Stimulated activated naive CD4-positive, alpha-beta T cell treated with Interleukin-2 at 50 U/mL for 16 hours (primary cell): Measurements from ENCODE around the gene ANKRD44.
"Not testable (repeated sequence)": the region's sequence is repeated elsewhere in the genome, so short reads cannot be mapped to it uniquely, and the experiment has no call there.

Source experiments
- DNase-seq: peaks from one replicate; lab custom pipeline; 2025; lab: John Stamatoyannopoulos, UW

Gene ANKRD44

DNA sequence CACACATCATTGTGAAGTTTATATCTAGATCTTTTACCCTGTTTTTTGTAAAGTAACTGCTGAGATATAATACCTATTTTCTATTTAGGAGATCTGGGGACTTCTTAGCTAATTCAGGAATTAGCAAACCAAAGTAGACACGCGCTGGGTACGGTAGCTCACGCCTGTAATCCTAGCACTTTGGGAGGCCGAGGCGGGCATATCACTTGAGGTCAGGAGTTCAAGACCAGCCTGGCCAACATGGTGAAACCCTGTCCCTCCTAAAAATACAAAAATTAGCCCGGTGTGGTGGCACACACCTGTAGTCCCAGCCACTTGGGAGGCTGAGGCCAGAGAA, 23.0 kb downstream of the ANKRD44 start:
- not testable (repeated sequence) for DNase-seq

DNA sequence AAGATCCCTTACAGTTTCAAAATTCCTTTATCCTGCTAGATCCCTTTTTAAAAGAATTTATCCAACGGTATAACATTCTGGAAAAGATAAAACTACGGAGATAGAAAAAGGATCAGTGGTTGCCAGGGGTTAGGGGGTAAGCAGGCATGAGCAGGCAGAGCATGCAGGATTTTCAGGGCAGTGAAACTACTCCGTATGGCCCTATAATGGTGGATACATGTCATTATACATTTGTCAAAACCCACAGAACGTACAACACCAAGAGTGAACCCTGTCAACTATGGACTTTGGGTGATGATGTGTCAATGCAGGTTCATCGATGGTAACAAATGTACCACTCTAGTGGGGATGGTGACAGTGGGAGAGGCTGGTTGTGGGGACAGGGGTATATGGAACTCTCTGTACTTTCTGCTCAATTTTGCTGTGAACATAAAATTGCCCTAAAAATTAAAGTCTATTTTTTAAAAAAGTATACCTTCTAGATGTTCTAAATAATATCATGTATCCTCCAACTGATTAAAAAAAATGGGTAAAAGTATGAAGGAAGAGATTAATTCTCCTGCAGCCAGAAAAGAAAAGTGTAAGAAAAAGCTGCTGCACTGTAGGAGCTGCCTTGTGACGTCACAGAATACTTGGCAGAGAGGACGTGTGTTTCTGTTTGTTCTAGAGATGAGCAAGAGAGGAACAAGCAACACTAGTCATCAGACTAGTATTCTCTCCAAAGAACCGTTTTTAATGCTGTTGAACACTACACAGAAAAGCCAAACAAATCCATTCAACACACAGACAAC, 23.6 kb downstream of the ANKRD44 start:
- DNase-seq: peak; percentile 49

DNA sequence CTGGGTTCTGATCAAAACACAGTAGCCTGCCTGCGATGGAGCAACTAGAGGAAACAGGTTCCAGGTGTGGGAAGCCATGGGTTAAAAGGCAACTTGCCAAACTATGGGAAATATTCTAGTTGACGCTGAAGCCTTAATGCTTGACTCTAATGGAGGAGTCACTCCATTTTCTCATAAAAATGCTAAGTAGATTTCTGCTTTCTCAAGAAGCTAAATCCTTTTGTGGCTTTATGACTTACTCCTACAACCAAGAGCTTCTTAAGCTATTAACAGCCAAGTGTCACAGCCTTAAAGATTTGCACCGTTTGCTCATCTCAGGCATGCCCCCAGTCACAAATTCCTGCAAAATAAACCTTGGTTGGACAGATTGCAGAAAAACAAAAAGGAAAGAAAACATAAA, 25.2 kb downstream of the ANKRD44 start:
- DNase-seq: no peak

DNA sequence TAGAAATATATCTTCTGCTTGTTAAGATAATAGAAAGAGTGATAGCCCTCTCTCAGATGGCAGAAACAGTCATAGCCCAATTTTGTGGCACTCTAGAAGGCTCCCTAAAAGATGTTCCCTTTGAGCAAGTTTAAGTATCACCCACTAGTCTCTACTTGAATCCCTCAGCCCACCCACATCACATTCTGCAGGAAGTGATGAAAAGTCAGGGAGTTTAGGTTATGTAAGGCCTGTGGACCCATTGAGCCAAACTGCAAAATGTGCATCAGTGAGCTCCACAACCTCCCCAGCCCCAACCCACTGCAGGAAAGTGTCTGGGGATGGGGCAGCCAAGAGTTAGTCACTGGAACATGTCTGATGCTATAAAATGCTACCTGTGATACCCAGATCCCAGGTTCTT, 25.6 kb downstream of the ANKRD44 start:
- no peak for DNase-seq

DNA sequence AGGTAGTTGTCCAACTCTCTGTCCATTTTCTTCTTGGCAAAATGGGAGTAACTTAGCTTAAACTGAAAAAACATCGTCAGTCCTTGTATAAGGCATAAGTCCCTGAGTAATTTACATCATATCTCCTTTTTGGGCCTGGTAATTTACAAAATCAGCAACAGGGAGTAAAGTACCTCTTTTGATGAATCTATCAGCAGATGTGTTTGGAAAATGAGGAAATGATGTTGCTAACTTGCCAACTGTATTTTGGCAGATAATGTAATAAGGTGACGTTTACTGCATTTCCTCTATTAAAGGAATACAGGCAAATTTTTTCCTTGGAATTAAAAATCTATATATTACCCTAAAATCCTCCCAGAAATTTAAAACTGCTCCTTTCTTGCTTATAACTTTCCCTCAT, 29.2 kb downstream of the ANKRD44 start:
- no peak for DNase-seq

DNA sequence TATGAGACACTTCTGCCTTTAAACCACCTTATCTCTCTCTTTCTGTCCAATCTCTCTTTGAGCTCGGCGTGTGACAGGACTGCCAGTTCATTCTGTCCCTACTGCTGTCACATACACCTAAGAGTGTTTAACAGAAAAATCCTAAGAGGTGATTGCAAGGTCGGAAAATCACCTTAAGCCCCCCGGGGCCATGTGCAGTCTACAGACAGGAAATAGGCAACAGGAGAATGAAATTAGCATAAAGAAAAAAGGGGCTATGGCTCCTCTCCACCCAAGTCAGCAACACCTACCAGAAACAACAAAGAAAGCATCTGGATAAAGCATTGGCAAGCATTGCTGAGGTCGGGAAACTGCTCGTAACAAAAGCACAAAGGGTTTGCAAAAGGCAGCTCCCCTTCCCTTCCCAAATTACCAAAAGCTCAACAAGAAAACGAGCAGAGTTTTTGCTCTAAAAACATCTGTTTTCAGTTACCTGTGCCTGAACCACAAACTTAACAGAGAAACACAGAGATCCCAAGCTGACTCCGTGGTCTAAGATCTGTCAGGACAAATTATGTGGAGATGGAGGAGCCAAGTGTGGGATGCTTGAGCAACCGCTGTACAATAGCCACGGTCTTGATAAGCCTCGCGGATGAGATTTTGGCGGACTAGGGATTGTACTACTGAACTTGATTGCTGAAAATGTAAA, 30.4 kb downstream of the ANKRD44 start:
- no peak for DNase-seq

DNA sequence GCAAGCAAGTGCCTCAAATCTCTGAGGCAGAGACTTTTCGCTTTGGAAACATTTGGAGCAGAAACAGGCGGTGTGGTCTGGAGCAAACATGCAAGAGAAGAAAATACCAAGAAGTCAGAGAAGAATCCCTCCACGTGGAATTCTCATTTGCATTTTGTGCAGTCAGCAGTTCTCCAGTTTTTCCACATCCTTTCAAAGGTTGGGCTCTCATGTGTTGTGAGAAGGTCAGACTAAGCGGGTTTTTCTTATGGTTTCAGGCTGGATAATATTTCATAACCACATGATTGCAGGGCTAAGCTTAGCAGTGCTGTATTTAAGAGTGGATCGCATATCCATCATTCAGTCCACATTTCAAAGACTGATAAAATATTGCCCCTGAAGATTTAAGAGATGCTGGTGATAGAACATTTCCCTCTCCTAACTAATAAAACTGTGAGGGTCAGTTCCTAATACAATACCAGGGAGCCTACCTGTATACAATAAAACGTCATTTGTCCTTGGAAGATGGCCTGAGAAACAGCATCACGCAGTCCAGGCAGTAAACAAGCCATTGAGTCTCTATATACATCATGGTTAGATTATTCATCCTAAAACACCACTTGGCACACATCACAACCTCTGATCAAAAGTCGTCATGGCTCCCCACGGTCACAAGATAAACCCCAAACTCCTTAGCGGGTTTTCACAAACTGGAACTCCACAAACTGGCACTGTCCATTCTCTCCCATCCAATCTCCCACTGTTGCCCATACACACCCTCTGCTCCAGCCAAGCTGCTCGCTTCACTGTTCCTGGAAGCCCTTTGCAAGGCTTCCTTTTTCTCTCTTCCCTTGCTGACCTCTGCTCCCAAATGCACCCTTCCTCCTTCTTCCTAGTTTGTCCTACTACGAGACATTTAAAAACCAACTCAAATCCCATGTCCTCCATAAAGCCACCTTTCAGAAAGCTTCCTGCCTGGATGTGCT, 31.5 kb downstream of the ANKRD44 start:
- no peak for DNase-seq

DNA sequence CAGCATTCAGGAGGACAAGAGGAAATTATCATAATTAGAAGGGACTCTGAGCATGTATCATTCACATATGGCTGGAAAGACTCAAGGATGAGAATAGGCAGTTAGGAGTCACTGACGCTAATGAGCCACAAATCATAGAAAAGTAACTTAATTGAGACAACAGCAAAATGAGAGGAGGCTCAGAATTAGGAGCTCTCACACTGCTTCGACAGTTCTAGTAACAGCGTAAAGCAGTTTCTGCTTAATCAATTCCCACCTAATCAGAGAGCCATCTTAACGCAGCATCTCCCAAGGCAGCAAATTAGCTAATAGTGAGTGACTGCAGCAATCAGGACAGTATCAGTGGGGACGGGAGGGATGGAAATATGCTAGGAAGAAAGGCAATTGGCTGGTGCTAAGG, 32.8 kb downstream of the ANKRD44 start:
- no peak for DNase-seq

DNA sequence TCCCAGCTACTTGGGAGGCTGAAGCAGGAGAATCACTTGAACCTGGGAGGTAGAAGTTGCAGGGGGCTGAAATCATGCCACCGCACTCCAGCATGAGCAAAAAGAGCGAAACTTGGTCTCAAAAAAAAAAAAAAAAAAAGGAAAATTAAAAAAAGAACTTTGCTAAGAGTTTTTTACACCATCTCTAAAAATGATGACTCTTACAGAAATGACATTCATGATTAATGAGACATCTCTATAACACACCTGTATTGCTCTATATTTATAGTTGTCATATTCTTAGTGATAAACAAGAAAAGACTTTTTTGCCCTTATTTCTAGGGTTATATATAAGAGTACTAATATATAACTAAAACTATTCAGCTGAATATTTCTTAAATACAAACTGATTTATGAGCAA, 34.4 kb downstream of the ANKRD44 start:
- no peak for DNase-seq

DNA sequence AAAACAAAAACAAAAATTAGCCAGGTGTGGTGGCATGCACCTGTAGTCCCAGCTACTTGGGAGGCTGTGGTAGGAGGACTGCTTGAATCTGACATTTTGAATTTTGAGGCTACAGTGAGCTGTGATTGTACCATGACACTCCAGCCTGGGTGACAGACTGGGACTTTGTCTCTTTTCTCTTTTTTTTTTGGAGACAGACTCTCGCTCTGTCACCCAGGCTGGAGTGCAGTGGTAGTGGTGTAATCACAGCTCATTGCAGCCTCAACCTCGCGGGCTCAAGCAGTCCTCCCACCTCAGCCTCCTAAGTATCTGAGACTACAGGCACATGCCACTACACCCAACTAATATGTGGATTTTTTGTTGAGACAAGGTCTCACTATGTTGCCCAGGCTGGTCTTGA, 35.6 kb downstream of the ANKRD44 start:
- no peak for DNase-seq

DNA sequence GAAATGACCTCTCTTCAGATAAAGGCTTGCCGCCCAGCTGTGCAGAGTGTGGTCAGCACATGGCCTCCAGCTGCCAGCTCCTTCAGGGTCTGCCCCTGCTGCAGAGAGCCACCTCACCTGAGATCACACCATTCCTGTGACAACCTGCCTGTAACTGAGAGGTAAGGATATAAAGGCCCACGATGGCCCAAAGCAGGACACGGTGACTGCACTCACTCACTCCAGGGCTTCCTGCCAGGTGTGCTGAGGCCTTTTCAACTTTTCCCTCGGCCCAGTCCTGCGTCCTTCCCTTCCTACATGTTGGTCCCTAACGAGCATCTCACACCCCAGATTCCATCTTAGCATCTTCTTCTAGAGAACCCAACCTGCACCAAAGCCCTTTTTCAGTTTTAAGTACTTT, 36.2 kb downstream of the ANKRD44 start:
- DNase-seq: no peak

DNA sequence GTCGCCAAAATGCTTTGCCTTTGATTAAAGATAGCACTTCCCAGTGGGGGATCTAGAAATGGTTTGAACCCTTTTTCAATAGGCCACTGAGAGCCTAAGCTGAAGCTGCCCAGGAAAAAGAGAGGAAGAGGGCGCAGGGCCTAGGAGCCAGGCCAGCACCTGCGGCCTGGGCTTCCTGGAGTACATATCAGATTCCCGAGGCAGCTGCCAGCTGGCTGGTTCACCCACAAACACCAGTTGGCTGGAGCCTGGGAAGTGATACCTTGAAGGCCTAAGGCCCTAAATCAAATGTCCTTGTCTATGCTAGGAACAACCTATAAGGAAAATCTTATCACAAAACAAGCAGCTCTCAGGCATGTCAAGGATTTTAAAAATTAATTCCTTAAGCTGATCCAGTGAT, 37.1 kb downstream of the ANKRD44 start:
- DNase-seq: no peak

DNA sequence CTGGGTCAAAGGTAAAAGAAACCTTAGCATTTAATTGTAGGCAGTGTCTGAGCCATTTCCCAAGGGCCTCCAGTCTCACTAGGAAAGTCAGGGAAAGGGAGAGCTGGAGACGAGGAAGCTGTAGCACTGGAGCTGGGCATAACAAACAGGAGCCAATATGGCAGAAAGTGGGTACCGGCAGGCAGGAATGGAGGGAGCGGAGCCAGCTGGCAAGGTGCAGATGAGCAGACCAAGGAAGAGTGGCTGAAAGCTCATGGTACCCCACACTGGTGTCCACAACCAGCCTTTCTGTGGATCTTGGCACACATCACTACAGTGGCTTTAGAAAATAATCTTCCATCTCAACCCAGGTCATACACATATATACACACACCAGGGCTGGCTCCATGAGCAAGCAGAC, 40.0 kb downstream of the ANKRD44 start:
- DNase-seq: no peak

DNA sequence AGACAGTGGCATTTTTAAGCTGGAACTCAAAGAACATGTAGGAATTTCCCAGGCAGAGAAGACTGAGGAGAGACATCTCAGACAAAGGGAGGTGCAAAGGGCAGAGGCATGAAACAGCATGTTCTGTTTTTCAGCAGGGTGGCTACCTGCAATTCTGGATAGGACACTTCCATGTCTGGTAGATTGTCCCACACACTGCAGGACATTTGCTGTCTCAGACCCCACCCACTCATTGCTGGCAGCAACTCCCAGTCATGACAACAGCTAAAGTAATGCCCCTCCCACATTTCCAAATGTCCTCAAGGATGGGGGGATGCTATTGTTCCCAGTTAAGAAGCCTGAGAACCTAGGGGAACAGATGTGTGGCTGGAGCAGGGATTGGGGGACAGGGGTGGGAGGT, 40.8 kb downstream of the ANKRD44 start:
- no peak for DNase-seq

DNA sequence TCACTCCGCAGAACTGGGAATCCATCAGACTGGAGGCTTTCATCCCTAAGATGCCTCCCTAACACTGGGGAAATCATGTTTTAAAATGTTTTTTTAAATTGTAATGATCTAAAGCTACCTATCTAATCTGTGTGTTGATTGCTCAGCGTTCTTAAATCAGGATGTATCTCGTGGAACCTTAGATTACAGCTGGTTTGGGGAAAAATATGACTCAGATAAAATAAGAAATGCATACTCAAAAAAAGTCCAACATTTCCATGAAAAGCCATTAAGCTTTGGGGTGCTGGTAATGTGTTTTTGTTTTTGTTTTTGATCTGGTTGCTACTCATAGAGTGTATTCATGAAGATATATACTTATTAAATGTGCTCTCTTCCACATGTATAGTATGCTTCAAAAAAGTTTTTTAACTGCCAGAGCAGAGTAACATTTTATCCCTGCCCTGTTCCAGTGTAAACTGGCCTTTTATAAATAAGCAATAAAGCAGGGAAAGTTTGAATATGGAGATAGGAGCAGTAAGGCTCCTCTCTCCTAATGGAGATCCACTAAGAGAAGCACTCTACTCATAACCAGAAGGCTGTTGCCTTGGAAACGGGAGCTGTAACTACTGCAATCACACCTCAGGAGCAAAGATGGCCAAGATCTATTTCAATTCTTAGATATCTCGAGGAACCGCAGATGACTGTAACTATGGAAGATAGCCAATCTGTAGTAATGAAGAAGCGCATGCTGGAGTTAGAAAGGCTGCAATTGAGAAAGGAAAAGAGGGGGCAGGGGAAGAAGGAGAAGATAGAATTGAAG, 41.6 kb downstream of the ANKRD44 start:
- DNase-seq: no peak

DNA sequence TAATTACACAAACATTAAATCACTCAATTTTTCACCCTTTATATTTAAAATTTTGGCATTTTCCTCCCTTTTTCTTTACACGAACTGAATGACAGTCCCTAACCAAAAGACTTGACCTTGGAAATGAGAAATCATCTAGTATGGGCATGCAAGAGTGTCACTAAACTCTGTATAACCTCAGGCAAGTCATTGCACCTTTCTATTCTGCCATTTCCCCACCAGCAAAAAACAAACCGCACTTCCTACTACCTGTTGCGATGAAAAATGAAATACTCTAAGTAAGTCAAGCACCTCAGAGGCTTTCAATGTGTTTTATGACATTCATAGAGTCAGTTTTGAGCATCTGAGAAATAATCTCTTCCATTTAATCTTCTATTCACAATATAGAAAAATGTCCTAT, 44.1 kb downstream of the ANKRD44 start:
- no peak for DNase-seq

DNA sequence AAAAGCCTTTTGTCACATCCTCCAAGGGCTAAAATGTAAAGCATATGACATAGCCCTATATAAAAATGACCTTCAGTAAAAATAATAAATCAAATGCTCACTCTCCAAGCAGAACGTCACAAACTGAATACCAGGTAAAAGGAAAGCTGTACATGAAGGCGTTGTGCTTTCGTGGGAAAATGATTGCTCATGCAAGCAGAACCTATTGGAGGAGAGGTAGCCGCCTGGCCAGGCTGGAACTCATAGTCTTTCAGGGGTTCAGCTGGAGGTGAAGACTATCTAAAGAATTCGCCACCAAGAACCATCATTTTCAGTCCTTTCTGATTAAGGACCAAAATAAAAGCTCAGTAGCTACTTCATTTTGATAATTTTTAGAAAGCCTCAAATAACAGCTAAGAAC, 44.7 kb downstream of the ANKRD44 start:
- DNase-seq: no peak

DNA sequence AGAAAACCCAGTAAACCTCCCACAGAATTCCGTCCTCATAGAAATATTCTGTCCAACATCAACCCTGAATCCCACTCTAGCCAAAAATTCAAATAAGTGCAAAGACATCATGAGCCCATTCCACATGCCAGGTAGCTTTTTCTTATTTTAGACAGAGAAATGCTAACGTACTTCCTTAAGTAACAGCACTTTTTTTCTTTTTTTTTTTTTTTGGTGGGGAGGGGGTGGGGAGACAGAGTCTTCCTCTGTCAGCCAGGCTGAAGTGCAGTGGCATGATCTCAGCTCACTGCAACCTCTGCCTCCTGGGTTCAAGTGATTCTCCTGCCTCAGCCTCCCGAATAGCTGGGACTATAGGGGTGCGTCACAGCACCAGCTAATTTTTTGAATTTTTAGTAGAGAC, 45.5 kb downstream of the ANKRD44 start:
- no peak for DNase-seq

DNA sequence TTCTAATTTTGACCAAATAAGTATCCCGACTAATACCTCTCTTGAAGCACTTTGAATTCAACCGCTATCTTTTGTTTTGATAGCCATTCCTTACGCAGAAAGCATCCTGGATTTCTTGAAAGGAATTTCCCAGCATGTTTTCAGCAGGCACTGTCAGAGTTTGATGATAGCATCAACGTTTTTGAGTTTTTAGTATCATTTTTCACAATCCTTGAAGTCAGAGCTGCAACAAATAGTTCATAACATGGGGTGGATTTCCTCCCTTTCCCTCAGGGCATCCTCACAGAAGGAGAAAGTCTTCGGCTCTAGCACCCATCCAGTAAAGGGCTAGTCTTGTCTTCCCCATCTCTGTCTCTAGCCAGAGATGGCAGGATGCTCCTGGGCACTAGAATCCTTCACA, 46.2 kb downstream of the ANKRD44 start:
- no peak for DNase-seq

DNA sequence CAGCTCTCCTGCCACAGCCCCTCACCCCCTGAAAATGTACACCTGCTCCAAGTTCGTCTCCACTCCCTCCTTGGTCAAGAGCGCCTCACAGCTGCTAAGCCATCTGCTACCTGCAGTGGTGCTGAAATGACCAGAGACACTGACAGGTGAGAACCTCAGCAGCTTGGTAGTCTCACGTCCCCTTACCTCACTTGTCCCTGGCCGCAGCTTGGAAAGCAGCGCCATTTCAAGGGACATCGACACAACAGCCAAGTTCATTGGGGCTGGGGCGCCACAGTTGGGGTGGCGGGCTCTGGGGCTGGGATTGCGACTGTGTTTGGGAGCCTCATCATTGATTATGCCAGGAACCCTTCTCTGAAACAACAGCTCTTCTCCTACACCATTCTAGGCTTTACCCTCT, 47.5 kb downstream of the ANKRD44 start:
- no peak for DNase-seq

DNA sequence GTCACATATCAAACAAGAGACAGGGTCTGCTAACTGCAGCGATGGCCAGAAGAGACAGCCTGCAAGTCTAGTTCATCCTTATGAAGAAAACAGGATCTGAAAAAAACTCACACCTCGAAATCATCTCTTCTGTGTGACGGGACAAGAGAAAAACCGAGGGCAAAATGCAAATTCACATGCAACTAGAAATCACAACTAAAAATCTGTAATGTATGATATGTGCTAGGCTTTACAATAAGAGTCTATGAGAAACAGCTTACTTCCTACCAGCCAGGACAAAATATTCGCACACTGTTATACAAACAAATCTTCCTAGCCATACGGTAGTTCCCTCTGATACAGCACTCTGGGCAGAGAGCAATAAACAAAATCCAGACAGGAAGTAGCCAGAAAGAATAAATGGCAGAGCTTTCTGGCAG, 48.8 kb downstream of the ANKRD44 start:
- DNase-seq: no peak

DNA sequence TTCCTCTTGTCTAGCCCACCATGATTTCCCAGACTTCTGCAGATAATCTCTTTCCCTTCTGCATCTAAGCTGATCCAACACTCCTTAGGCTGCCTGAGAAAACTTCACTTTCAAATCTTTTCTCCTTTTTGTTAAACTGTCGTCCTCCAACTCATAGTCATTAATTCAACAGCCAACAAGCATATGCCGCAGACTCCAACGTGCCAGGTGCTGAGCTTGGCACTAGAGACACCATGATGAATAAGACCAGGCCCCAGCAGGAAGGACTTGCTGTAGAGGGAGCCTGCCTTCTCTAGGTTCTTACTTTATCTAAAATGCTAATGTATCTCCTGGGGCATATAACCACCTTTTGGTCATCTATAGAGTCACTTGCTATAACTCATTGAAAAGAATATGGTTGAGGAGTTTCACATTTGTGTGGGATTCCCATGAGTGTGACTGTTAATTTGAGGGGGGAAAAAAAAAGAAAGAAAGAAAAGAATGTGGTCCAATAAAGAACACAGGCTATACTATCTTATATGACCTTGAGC, 51.0 kb downstream of the ANKRD44 start:
- no peak for DNase-seq
